ENCODE data around the gene NPAS2. TPM values are rescaled to one million over a fixed set of nuclear protein-coding genes. Genes with fewer than 3 reads are reported as not detected.

The NPAS2 gene
- total and polyA plus RNA-seq, 2 donors from 2014 or later: 8.4 to 44.5 TPM

DNA sequence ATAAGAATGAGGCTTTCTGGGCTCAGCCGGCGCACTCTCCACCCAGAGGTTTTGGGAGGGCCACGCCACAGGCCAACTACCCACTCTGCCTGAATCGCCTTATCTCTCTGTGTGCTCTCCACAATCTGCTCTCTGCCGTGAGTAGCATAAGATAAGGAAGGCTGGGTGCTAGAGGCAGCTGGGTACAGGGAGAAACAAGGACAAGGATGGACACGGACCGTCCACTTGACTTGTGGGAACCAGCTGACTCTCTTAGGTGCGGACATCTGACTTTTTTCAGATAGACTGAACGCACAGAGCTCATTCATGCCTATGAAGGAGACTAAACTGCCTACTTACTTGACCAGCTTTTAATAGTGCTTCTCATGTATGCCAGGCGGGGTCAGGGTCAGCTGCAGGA is 14.3 kb downstream of the NPAS2 start:
- H3K27ac ChIP-seq (ENCODE audit: low read depth in 2 of 2, low read length in 2 of 2): no peak overlapping the region

GRCh38 chr2:100835006-100835659 is 15.2 kb downstream of the NPAS2 start:
- no peak overlapping the region for H3K27ac ChIP-seq (ENCODE audit: low read depth in 2 of 2, low read length in 2 of 2)
- no peak overlapping the region for H3K4me3 ChIP-seq (ENCODE audit: low read length in 3 of 3)
- H3K9ac ChIP-seq (ENCODE audit: low read length in 3 of 3): no peak overlapping the region
- H3K36me3 ChIP-seq (ENCODE audit: control insufficient read depth in 2 of 3, insufficient read depth in 3 of 3, low read length in 3 of 3): no peaks in the 10 kb centered on the region
- no peak for DNase-seq
- H3K27me3 ChIP-seq (ENCODE audit: control insufficient read depth, insufficient read depth, low read length): no peaks in the 10 kb centered on the region
- peaks cover 0 to 10% (median 0%) of the 10 kb centered on the region in 3 donors for H3K4me1 ChIP-seq (ENCODE audit: control insufficient read depth in 2 of 3, insufficient read depth in 2 of 3, low read depth in 1 of 3, low read length in 3 of 3)
- TF ChIP-seq CTCF (IDR thresholded peaks at IDR 0.05; ENCODE audit: borderline replicate concordance, extremely low read depth, insufficient read depth): no peak
- intact Hi-C loops (cut with DNase I): no loop called here
- no peaks in the 10 kb centered on the region for H3K9me3 ChIP-seq (ENCODE audit: control insufficient read depth in 2 of 3, insufficient read depth in 1 of 3, low read length in 3 of 3)
- FAIRE-seq: no peak

More for the DNA sequence above, 14.3 kb downstream of the NPAS2 start:
- no peak for DNase-seq
- Histone ChIP-seq H3K9ac (ENCODE audit: low read length in 3 of 3) (no peak overlapping the region), H3K27me3 (ENCODE audit: control insufficient read depth, insufficient read depth, low read length) (no peaks in the 10 kb centered on the region), H3K9me3 (ENCODE audit: control insufficient read depth in 2 of 3, insufficient read depth in 1 of 3, low read length in 3 of 3) (no peaks in the 10 kb centered on the region), H3K36me3 (ENCODE audit: control insufficient read depth in 2 of 3, insufficient read depth in 3 of 3, low read length in 3 of 3) (no peaks in the 10 kb centered on the region), H3K4me3 (ENCODE audit: low read length in 3 of 3) (no peak overlapping the region), H3K4me1 (ENCODE audit: control insufficient read depth in 2 of 3, insufficient read depth in 2 of 3, low read depth in 1 of 3, low read length in 3 of 3) (peaks cover 0 to 10% (median 0%) of the 10 kb centered on the region in 3 donors)
- no peak for TF ChIP-seq CTCF (IDR thresholded peaks at IDR 0.05; ENCODE audit: borderline replicate concordance, extremely low read depth, insufficient read depth)
- FAIRE-seq: no peak
- intact Hi-C loops (cut with DNase I): no loop called here

DNA sequence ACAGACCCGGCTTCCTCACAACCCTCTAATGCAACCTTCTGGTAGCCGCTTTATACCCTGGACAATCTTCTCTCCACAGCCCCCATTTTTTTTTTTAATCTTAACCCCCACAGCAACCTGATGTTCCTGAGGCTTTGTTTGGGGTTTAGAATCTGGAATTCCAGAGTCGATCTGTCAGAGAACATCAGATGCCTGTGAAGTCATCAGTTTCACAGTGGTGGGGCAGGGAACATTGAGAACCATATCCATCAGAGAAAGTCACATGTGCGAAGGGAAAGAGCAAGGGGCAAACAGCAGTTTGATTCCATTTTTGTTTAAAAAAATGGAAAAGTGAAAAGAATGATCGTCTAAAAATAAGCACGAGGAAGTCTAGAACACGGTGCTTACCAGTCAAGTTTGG is 20.6 kb downstream of the NPAS2 start:
- H3K4me1 ChIP-seq (ENCODE audit: control insufficient read depth in 2 of 3, insufficient read depth in 2 of 3, low read depth in 1 of 3, low read length in 3 of 3): no peaks in the 10 kb centered on the region
- intact Hi-C loops (cut with DNase I): no loop called here
- no peak for TF ChIP-seq CTCF (IDR thresholded peaks at IDR 0.05; ENCODE audit: borderline replicate concordance, extremely low read depth, insufficient read depth)
- H3K27ac ChIP-seq (ENCODE audit: low read depth in 2 of 2, low read length in 2 of 2): no peak overlapping the region
- H3K9me3 ChIP-seq (ENCODE audit: control insufficient read depth in 2 of 3, insufficient read depth in 1 of 3, low read length in 3 of 3): no peaks in the 10 kb centered on the region
- H3K27me3 ChIP-seq (ENCODE audit: control insufficient read depth, insufficient read depth, low read length): no peaks in the 10 kb centered on the region
- H3K9ac ChIP-seq (ENCODE audit: low read length in 3 of 3): no peak overlapping the region
- FAIRE-seq (no peak), DNase-seq (no peak)
- H3K4me3 ChIP-seq (ENCODE audit: low read length in 3 of 3): no peak overlapping the region
- no peaks in the 10 kb centered on the region for H3K36me3 ChIP-seq (ENCODE audit: control insufficient read depth in 2 of 3, insufficient read depth in 3 of 3, low read length in 3 of 3)
